CMK (cell line): ENCODE data around the gene BSN.
"Not testable (repeated sequence)": the region's sequence is repeated elsewhere in the genome, so short reads cannot be mapped to it uniquely, and the experiment has no call there.

Source experiments
- DNase-seq: peaks from one replicate; pipeline ENCODE4 v3.0.0-alpha.2; 2010; ENCODE audit warnings: low read depth

The BSN gene

DNA sequence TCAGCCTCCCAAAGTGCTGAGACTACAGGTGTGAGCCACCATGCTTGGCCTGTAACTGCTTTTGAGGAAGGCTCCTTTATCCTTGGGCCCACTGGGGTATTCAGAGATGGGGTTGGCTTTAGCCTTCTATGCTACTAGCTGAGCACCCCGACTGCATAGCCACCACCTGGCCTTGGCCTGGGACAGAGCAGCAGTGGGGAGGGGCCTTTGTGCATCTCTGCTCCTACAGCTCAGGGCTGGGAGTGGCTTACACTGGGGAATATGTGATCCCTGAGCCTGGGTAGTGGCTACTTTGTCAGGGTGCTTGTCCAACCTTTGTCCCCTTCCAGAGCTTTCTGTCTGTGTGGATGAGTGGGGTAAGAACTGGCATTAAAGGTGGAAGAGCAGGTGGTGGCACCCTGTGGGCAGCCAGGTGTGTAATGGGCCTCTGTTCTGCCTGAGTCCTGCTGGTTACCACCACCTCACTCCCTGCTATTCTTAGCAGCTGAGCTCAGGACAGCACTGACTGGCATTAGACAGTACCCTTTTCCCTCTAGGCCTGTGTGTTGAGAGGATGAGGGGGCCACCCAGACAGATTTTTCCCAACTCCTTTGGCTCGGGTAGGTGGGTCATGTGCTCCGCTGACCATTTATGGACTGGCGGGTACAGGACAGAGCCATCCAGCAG, 141.2 kb downstream of the BSN start:
- DNase-seq = not testable (repeated sequence)

DNA sequence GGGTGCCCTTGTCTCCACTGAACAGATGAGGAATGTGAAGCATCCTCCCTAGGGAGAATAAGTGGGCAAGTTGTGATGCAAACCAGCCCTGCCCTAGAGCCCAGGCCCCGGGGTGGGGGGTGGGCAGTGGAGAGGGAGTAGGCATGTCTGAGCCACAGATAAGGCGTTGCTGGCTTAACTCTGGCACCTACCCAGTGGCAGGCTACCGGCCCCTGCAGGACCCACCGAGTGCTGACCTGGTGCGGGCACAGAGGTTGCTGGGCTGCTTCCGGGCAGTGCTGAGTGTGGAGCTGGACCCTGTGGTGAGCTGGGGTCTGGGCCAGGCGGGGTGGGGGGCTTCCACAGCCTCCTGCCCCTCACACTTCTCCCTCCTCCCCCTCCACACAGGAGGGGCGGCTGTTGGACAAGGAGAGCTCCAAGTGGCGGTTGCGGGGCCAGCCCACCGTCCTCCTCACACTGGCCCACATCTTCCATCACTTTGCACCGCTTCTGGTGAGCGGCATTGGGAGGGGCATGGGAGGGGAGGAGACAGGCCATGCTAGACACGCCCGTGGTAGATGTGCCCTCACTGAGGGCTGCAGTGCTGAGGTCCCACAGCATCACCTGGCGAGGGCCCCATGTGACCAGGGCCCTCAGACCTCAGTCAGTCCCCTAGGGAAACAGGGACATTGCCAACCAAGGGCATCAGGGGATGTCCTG, 145.2 kb downstream of the BSN start:
- no peak for DNase-seq

DNA sequence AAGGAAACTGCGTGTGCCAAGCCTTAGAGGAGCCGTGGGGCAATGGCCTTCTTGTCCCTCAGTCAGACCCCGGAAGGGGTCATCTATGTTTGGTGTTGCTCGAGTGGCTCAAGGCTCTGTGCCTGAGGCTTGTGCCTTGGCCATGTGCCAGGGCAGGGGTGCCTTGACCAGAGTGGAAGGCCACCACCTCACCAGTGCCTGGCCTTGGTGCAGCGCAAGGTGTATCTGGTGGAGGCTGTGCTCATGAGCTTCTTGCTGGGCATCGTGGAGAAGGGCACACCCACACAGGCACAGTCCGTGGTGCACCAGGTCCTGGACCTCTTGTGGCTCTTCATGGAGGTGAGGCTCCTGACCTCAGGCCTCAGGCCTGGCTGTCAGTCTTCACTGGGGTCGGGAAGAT, 145.7 kb downstream of the BSN start:
- DNase-seq = no peak

DNA sequence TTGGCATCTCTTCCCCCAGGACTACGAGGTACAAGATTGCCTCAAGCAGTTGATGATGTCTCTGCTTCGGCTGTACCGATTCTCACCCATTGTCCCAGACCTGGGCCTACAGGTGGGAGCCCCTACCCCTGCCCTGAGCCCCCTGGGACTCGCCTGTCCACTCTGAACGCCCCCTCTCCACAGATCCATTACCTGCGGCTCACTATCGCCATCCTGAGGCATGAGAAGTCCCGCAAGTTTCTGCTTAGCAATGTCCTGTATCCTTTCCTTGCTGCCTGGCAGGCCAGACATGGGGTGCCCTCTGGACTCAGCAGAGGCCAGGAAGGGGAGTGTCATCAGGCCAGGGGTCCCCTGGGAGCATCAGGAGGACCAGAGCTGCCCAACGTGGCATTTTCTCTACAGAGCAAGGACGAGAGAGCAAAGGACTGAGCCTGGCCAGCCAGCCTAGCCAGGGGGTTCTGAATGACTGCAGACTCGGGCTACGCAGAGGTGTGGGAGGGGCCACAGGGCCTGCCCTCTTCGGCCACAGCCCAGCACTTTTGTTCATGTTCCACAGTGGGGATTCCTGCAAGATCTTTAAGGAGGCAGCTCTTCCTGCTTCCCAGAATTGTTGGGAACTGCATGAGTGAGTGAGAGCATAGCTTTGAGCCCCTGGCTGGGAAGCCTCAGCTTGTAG, 146.3 kb downstream of the BSN start:
- no peak for DNase-seq

DNA sequence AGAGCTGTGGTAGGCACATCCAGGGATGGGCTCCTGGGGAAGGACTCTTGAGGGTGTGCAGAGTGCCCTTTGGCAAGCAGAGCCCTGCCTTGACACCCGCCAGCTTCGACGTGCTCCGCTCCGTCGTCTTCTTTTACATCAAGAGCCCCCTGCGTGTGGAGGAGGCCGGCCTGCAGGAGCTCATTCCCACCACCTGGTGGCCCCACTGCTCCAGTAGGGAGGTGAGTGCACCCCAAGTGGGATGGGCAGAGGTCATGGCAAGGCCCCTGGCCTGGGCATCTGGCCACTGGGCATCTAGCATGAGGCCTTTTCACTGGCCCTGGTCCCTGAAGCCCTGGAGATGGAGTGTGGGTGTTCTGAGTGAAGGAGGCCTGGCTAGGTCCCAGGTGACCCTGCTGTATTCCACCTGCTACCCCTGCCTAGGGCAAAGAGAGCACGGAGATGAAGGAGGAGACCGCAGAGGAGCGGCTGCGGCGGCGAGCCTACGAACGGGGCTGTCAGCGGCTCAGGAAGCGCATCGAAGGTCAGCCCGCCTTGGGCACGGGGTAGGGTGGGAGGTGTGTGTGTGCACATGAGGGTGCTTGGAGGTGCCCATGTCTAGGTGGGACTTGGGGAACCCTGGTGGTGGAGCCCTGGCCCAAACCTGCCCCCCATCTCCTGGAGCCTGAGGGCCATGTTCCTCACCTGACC, 147.3 kb downstream of the BSN start:
- no peak for DNase-seq

DNA sequence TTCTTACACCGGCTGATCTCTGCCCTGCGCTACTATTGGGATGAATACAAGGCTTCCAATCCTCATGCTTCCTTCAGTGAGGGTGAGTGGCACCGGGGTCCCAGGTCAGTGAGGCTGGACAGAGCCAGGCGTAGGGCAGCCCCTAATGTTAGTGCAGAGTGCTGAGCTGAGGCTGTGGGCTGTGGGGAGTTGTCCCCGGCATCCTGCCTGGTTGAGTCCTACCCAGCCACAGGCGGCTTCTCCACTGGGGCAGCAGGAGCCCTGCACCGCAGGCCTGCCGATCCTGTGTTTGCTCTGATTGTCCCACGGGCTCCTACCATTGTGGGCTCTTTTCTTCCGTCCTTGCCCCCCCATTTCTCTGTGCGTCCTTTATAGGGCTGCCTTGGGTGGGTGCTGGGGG, 148.4 kb downstream of the BSN start:
- no peak for DNase-seq

DNA sequence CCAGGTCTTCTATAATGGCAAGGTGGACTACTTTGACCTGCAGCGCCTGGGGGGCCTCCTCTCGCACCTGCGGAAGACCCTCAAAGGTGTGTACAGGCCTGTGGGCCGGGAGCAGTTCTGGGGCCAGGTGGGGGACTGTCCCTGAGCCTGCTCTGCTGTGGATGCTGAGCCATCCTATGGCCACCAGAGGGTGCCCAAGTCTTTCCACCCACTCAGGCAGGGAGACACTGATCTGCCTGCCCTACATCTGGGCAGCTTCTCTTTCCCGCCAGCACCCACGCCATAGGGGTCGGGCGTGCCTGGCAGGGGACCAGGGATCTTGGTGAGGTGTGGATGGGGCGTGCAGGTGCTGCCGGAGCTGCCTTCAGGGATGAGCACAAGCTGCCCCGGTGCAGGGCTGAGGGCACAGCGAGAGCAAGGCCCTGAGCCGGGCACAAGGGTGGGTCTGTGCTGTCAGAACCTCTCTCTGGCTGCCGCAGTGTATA, 149.2 kb downstream of the BSN start:
- peak; percentile 42 for DNase-seq

DNA sequence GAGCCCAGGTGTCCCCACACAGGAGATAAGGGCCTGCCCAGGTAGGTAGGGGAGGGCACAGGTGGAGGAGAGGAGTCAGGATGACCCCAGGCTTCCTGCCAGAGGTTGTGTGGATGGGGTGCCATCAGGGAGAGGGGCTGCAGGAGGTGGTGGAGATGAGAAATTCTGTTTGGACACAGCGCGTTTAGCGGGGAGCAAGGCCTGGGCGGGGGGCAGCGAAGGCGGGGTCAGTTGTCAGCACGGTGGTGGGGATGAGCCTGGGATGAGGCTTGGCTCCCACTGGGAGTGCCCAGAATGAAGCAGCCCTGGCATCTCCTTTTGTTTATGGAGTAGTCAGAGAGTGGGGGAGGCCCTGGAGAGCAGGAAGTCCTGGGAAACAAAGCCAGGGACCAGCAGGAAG, 149.7 kb downstream of the BSN start:
- DNase-seq = no peak

DNA sequence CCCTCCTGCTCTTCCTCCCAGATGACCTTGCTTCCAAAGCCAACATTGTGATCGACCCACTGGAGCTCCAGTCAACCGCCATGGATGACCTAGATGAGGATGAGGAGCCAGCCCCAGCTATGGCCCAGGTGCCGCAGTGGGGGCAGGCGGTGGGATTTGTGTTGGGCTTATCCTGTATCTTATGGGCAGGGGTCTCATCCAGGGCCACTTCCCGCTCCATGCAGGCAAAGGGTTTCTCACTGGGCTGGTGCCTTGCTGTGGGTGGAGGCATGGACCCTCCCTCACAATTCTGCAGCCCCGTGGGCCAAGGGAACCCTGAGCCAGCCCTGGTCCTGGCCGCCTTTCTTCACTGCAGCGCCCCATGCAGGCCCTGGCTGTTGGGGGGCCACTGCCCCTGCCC, 150.4 kb downstream of the BSN start:
- DNase-seq = no peak

DNA sequence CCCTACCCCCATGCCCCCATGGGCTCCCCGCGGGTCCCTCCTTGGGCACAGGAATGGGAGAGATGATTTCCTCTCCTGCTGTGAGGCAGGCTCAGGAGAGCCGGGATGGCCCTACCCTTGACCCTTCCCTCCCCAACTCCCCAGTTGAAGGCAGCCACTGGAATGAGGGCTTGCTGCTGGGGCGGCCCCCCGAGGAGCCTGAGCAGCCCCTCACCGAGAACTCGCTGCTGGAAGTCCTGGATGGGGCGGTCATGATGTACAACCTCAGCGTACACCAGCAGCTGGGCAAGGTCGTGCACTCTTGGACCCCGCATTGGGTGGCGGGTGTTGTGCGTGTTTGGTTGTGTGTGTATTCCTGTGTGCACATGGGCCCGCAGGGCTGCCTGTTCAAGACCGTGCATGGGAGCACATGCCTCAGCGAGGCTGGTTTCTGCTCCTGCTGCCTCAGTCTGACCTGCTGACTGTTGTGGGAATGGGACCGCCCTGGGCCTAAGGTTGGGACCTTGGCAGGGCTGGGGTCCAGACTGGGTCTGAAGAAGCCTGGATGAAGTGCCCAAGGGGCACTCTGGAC, 151.2 kb downstream of the BSN start:
- DNase-seq = no peak

DNA sequence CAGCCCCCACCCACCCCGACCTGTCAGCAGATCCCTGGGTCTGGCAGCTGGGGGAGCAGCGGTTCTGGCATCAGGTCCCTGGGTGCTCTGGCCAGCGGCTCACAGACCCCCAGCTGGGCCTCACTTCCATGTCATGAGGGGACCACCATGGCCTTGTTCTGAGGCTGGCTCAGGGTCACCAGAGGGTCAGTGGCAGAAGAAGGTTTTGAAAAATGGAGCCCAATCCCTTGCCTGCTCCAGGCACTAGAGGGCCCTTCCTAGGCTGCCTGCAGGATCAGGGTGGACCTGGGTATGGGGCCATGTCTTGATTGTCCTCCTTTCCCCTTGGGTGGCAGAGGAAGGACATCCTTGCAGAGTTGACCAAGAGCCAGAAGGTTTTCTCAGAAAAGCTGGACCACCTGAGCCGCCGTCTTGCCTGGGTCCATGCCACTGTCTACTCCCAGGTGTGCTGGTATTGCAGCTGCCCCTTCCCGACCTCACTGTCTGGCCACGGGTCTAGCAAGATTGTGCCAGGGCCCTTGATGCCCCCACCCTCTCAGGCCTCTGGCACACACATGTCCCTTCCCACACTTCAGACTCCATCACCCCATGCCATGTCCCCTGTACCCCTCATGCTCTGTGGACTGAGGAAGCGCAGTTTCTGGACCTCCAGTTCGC, 152.3 kb downstream of the BSN start:
- no peak for DNase-seq

DNA sequence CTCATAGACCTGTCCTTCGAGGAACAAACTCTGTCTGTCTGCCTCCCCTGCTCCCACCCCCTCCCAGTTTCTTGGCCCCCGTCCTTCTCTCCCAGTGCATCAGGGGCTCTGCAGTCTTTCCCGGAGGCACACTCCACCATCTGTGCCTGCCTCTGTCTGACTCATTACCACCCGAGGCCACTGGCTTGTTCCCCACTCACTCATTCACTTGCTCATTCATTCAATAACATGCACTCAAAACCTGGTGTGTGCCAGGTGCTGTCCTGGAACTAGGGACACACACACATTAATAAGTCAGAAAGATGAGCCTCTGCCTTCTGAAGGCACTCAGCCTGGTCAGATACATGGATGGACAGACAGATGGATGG, 152.8 kb downstream of the BSN start:
- DNase-seq = no peak

DNA sequence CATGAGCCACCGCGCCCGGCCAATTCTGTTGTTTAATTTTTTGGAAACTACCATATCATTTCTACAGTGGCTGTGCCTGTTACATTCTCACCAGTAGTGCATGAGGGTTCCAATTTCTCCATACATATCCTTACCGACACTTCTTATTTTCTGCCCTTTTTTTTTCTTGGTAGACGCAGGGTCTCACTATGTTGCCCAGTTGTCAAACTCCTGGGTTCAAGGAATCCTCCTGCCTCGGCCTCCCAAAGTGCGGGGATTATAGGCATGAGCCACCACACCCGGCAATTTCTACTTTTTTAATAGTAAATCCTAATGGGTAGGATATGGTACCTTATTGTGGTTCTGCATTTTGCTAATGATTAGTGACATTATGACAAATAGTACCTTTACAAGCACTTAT, 155.6 kb downstream of the BSN start:
- no peak for DNase-seq

DNA sequence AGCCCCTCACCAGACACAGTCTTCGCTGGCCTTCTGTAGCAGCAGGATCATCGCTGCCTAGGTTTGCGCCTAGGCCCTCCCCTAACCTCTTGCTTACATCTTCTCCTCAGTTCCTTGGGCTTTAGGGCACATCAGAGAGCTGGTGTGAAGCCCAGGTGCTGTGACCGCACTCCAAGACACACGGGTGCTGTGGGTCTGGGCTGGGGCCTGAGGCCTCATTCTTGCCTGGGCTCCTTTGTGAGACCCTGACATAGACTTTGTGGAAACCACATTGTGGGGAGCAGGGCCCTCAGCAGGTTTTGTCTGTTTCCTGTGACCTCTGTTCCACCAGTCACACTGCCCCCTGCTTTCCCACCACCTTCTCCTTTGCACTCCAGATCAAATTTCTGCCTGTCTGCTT, 157.2 kb downstream of the BSN start:
- no peak for DNase-seq

DNA sequence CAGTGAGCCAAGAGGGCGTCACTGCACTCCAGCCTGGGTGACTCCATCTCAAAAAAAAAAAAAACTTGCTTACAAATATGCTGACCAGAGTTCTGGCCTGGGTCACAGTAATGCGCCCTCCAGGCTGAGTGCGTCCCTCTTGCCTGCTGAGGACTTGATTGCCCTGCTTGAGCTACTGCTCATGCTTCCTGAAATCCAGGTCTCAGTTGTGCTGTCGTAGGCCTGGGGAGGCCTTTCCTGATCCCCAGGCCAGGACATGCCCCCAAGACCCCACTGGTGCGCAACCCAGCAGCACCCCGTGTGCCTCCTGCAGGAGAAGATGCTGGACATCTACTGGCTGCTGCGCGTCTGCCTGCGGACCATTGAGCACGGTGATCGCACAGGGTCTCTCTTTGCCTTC, 157.9 kb downstream of the BSN start:
- no peak for DNase-seq

DNA sequence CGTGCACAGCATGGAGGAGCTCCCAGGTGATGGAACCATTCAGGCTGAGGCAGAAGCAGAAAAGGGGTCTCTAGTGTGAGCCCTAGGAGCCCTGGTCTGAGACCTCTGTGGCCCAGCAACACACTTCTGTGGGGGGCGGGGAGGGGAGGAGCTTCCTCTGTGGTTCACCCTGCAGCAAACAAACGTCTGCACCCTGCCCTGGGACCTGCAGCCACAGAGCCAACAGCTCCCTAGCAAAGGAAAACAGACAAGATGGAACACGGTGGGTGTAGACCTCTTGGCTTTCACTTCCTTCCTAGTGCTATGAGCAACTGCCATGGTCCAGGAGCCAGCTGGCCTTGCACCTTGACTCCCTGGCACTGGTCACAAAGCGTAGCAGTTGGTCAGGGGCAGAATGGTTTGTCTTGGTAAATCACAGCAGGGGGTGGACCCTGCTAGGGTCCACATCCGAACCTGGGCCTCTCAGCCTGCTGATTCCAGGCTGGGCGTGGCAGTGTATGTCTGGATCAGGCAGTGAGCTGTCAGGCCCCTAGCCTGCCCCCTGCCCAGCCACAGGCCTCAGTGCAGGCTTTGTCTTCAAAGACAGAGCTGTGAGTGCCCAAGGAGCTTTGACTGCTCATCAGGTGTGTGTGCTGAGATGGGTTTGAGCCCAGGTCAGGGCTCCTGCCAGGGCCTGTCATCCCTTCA, 158.5 kb downstream of the BSN start:
- DNase-seq = no peak

DNA sequence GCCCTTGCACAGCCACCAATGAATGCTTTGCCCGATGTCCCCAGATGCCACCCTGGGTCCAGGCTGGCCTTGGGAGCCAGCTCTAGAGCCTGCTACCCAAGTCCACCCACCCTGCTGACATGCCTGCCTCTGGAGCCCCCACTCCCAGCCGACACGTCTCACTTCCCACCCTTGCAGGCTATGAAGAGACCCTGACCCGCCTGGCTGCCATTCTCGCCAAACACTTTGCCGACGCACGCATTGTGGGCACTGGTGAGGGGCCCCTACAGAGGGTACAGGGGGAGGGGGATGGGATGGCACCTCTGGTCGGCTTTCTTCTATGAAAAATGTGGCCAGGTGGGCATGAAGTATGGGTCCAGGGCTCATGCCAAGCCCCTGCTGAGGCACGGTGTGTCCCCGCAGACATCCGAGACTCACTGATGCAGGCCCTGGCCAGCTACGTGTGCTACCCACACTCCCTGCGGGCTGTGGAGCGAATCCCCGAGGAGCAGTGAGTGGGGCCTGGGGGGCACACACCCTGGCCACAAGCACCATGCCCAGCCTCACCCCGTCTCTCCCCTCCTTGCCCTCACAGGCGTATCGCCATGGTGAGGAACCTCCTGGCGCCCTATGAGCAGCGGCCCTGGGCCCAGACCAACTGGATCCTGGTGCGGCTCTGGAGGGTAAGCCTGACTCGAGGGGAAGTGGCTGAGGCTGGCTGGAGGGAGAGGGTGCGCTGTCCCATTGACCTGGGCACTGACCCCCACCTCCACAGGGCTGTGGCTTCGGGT, 159.2 kb downstream of the BSN start:
- DNase-seq = no peak

DNA sequence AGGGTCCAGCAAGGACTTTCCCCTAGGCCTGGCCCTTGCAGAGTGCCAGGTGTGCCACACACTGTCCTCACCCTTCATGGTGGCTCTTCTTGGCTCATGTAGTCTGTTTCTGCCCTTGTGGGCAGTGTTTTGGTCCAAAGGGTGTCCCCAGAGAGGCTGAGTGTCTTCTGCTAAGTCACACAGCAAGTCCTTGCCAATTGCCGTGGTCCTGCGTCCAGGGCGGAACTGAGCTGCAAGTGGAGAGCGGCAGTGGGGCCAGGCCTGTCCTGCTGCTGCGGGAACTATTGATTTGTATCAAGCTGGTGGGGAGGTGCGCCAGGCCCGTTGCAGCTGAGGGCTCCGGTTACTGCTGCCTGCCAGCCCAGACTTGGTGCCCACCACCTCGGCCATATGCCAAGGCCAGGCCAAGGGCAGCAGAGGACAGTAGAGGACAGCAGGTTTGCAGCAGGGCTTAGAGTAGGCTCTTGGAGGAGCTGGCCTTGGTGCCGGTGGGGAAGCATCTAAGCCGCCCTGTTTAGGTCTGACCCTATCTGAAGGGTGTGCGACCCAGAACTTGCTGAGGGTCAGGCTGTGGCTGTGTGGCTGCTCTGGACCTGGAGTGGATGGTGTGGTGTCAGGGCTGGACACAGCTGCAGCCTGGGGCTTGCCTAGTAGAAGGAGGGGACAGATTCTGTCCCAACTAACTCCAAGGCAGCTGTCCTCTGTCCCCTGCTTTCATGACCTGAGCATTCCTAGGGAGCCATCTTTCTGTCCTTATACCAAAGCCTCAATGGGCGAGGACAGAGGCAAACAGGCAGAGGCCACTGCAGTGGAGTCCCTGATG, 160.7 kb downstream of the BSN start:
- no peak for DNase-seq

DNA sequence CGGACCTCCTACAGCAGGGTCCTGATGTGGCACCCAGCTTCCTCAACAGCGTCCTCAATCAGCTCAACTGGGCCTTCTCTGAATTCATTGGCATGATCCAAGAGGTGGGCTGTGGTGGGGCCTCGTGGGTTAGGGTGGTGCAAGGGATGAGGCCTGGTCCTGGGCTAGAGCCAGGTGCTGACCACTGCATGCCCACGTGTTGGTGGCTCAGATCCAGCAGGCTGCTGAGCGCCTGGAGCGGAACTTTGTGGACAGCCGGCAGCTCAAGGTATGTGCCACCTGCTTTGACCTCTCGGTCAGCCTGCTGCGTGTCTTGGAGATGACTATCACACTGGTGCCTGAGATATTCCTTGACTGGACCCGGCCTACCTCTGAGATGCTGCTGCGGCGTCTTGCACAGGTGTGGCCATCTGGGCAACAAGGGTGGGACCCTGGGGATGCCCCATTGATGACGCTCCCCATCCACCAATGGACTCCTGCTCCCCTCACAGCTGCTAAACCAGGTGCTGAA, 161.4 kb downstream of the BSN start:
- DNase-seq = no peak
